NCI-H2196 treated with DMSO at 0.1 percent for 48 hours (cell line): Measurements from ENCODE around the gene GRIN2A.

ENCODE experiments used
- DNase-seq: peaks from one replicate; lab custom pipeline; 2025; ENCODE audit not compliant: unreplicated experiment; lab: John Stamatoyannopoulos, UW

GRIN2A gene

DNA sequence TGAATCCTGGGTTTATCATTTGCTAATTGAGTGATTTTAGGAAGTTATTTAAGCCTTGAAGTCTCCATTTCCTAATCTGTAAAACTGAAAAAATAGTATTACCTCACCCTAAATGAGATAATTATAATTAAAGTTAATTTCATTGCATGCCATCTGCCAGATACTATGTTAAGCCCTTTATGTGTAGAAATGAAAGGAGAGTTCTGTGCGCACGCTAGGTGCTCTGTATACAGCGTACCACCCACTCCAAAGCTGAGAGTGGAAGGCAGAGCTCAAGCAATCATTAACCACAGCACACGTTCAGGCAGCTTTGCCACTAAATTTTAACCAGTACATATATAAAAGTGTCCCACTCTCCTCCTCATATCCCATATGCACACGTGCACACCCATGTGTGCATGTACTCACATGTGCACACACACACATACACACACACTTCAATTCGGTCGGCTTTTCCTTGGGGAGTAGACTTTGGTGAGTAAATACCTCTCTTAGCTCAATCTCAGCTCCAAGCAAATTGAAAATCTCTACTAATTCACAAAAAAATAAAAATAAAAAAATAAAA, 204.8 kb downstream of the GRIN2A start:
- DNase-seq, result no peak

- DNase-seq, result no peak
Measured at GRCh38 chr16:9976601-9977000, 205.6 kb downstream of the GRIN2A start.

- no peak for DNase-seq
Measured at GRCh38 chr16:9971907-9972306, 210.3 kb downstream of the GRIN2A start.

- DNase-seq, result no peak
Measured at GRCh38 chr16:9970796-9971195, 211.4 kb downstream of the GRIN2A start.

GRCh38 chr16:9970244-9970643, 212.0 kb downstream of the GRIN2A start:
- no peak for DNase-seq

DNA sequence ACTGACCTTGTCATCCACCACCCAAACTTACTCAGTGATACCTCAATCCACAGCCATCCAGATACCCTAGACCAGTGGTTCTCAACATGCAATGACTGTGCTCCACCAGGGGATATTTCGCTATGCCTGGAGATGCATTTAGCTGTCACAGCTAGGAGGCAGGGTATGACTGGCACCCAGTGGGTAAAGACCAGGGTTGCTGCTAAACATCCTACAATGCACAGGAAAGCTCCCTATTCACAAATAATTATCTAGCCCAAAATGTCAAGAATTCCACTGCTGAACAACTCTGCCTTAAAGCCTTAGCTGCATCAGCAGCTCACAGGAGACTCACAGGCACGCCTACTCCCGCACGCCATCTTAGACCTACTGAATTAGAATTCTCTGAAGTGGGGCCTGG, 212.6 kb downstream of the GRIN2A start:
- DNase-seq, result no peak

- DNase-seq, result no peak
Measured at GRCh38 chr16:9966569-9967157, 215.6 kb downstream of the GRIN2A start.

DNA sequence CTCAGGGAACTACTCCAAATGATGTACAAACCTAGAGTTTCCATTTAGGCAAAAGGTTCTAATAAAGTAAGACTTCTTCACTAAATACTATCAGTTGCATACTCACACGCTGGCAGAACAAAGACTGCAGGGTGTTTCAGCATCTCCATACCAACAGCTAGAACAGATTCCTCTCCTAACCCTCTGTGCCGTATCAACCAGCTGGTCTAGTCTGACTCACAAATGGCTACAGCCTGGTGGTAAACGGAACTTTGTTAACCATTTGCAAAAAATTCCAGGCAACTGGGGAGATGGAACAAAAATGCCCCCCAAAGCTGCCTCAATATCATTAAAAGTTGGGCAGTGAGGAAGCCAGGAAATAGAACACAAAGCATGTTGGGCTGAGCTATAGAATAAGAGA, 217.1 kb downstream of the GRIN2A start:
- no peak for DNase-seq

GRCh38 chr16:9964426-9964825, 217.8 kb downstream of the GRIN2A start:
- no peak for DNase-seq

DNA sequence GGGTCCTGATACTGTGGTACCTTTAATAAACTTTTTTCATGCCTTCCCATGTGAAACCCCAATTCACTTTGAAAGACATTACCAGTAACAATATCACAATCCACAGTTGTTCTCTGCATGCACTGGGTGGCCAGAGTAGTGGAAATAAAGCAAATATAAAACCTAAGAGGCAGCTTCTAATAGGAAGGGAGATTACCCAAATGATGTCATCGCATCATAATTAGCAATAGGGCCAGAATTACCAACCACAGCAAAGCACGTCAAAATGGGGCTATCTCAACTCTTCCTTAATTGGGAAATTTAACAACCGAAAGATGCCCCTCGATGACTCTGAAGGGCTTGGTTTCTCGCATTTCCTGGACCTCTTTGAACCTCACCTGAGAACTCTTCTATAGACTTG, 224.8 kb downstream of the GRIN2A start:
- no peak for DNase-seq

DNA sequence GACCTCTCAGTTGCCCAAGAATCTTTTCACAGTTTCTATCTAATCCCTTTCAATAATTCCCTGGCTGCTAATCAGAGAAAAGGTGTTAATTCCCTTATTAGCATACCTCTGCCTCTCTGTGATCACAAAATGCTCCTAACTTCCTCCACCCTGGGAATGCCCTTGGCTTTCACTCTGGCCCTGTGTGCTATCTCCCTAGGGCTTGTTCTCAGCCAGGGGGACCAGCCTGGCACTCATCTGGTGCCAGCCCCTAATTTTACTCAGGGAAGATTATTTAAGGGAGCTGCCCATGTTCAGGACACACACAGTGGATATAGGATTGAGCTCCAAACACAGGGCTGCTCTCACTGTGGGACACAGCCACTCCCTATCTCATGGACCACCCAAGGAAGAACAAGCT, 225.2 kb downstream of the GRIN2A start:
- no peak for DNase-seq

GRCh38 chr16:9955677-9956076, 226.6 kb downstream of the GRIN2A start:
- no peak for DNase-seq

- DNase-seq, result no peak
Measured at GRCh38 chr16:9953908-9954570, 228.2 kb downstream of the GRIN2A start.

DNA sequence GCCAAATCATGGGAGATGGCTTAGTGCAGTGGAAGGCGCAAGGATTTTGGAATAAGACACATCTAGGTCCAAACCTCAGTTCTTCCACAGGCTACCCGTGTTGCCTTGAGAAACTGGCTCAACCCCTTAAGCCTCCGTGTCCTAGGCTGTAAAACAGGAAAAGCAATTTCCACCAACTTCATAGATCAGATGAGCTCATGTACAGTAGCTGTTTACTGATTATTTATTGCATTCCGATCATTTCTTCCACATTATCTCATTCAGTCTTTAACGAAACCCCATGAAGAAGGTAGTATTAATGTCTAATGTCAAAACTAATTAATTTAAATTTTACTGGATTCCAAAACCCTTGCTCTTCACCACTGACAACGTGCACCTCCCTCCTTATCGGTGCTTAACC, 231.6 kb downstream of the GRIN2A start:
- DNase-seq, result no peak

DNA sequence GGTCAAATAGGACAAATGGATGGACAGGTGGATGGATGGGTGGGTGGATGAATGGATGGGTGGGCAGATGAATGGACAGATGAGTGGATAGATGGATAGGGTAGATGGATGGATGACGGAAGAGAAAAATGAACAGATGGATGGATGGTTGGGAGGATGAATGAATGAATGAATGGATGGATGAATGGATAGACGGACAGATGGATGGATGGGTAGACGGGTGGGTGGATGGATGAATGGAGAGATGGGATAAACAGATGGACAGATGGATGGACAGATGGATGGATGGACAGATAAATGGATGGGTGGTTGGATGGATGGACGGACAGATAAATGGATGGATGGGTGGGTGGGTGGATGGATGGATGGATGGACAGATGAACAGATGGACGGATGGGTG, 232.8 kb downstream of the GRIN2A start:
- no peak for DNase-seq

DNA sequence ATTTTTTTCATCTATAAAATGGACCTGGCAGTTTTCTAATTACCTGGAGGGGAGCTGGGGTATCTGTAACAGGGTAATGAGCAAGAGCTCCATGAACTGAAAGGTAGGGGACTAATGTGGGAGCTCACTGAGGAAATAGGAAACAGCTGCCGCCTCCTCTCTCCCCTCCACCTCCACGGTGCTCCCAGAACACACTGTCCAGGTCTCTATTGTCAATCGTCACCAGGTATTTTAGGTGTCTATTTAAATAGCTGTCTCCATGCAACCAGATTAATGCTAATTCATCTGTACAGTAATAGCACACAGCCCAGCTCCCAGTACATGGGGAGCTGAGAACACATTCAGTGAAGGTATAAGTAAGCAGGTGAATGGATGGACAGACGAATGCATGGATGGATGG, 233.3 kb downstream of the GRIN2A start:
- no peak for DNase-seq

GRCh38 chr16:9946022-9946720, 236.1 kb downstream of the GRIN2A start:
- DNase-seq, result no peak

- no peak for DNase-seq
Measured at GRCh38 chr16:9943121-9943520, 239.1 kb downstream of the GRIN2A start.

GRCh38 chr16:9941245-9941644, 241.0 kb downstream of the GRIN2A start:
- no peak for DNase-seq

DNA sequence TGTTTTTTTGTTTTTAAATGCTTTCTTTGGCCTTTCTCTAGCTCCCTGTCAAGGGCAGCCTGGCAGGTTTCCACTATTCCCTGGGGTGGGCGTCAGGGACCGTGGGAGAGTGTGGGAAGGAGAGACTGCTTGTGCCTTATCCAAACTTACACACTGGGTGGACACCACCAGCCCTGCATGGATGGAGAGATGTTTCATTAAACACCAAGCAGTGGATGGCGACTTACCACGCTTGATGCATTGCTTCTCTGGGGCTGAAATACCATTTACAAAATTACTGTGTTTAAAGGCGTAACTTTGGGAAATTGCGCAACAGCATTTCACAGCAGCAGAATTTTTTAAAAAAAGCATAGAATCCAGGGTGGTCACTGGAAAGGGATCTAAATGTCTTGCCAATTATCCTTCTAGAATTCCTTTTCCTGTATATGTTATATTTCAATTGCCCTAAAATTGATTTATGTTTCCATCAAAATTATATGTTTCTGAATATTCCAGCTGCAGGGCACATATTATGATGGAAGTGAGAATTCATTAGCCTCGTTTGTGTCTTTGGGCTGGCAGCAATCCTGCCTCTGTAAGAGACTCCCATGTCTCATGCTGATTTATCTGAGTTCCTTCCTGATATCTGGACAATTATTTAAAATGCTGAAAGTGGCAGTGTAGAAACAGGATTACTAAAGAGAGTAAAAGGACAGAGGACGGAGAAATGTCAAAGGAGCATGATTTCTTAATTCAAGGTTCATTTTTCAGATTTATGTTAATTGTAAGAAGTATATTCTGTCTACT, 247.3 kb downstream of the GRIN2A start:
- no peak for DNase-seq

DNA sequence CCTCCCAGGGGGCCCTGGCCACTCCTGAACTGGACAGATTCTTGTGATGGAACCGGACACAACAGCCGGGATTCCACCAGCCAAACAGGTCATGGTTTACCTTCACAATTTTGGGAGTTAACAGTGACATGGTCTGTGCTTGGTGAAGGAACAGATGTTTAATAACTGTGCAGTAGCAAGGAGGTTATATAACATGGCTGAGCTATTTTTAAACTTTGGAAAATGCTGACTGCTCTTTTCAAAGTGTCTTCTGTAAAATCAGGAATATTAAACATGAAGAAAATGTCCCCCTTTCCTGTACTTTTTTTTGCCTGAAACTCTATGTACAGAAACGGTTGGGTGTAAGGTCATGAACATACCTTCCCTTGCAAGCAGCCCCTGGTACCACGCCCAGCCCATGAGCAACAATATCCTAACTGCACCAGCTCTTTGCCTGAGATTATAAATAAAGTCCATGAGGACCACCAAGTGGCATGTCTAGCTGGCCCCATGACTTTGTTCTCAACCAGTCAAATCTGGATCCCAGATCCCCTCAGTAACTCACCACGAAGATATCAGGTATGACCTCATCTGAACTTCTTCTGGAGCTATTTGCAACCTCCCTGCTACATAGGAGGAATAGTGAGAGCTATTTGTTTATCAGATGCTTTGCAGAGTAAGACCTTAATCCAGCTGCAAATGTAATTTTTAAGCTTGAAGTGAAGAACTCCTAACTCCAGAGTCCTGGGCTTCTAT, 249.1 kb downstream of the GRIN2A start:
- DNase-seq, result no peak
